ENCODE measurements around the gene ADAMTS5. TPM values are rescaled to one million over a fixed set of nuclear protein-coding genes. Genes with fewer than 3 reads are reported as not detected.

Gene ADAMTS5
- total RNA-seq, 1 donor from 2014 or later = 0.34 TPM

DNA sequence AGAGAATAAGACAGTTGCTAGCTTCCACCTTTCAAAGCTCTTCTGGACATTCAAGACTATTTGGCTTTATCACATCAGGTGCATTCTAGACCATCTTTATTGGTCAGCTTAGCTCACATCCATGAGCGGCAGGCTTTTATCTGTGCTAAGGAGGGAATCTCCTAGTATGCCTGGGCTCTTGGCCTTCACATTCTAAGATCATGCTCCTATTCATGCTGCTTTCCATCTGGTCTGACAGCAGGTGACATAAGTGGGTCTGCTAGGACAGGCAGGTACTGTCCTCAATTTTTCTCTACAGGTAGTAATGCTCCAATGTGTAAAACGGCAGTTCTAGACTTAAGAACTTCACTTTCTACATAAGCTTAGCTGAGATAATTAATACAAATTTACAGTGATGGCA is 82.5 kb downstream of the ADAMTS5 start:
- no peak for DNase-seq

DNA sequence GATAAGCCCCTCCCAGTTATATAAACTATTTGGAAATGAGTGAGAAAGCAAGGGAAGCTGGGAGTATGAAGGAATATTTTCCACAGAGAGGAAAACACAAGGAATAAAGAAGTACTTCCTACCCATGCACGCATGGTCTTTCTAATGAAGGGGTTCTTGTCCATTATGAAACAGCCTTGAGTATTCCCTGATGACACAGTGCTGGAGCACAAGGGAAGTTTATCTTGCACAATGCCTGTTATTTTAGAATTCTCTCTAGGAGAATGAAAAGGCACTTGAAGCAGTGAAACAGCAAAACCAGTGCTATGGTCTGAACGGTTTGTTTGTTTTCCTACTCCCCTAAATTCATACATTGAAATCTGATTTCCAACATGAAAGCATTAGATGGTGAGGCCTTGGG is 83.1 kb downstream of the ADAMTS5 start:
- no peak for DNase-seq

GRCh38 chr21:26881504-26882228 is 85.2 kb downstream of the ADAMTS5 start:
- peak; percentile 40 for DNase-seq

DNA sequence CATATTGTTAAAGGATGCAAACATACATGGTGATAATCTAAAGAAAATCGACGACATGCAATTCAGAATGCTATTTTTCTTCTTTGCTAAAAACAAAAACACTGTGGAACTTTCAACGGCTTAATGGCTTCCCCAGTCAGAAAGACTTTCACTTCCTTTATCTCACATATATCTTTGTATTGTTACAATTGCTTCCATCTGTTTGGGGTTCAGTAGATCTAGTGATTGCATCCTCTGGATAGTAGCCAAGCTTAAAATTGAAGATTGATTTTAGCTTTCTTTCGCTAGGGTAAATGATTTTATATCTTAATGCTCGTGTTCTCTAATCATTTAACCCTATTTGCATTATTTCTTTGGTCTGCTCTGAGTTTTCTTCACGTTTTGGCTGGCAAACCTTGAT is 89.9 kb downstream of the ADAMTS5 start:
- DNase-seq = no peak

GRCh38 chr21:26874347-26874746 is 92.5 kb downstream of the ADAMTS5 start:
- DNase-seq = no peak

Other genes with a start within 250 kb of the ADAMTS5 start
- gene ADAMTS1, start 121.7 kb downstream of the ADAMTS5 start, total RNA-seq = 12.6 and 19.3 TPM in 2 replicates